ENCODE data around the gene TFPI.
A peak's percentile ranks its signal among the peaks of the same experiment; 100 is the strongest.
"Not testable (repeated sequence)": the region's sequence is repeated elsewhere in the genome, so short reads cannot be mapped to it uniquely, and the experiment has no call there.

Gene TFPI

GRCh38 chr2:187575751-187576067 is 21.5 kb upstream of the TFPI start:
- Histone ChIP-seq H3K4me1 (ENCODE audit: control insufficient read depth, insufficient read depth, low read length, poor library complexity, severe bottlenecking) (peaks cover 24% of the 10 kb centered on the region), H3K9me3 (ENCODE audit: control insufficient read depth, low read length) (peaks cover 5% of the 10 kb centered on the region), H3K36me3 (ENCODE audit: control insufficient read depth, insufficient read depth, low read length) (peaks cover 2% of the 10 kb centered on the region), H3K4me3 (ENCODE audit: extremely low read depth, insufficient read depth, low read length, poor library complexity, severe bottlenecking) (no peak overlapping the region), H3K27ac (ENCODE audit: low read depth, low read length, severe bottlenecking) (peak overlapping the region; percentile 73)
- 50% methylated on average over 1 of the region's 1 CpG; no CpG with 5 or more reads in 1 of the 2 experiments for WGBS, 2 experiments (ENCODE audit: insufficient coverage in 2 of 2)

GRCh38 chr2:187574969-187575750 is 20.9 kb upstream of the TFPI start:
- 36 to 43% methylated on average over 1 of the region's 3 CpGs for WGBS, 2 experiments (ENCODE audit: insufficient coverage in 2 of 2)
- no peak overlapping the region for H3K4me3 ChIP-seq (ENCODE audit: extremely low read depth, insufficient read depth, low read length, poor library complexity, severe bottlenecking)
- H3K27ac ChIP-seq (ENCODE audit: low read depth, low read length, severe bottlenecking), result peak overlapping the region; percentile 73
- H3K4me1 ChIP-seq (ENCODE audit: control insufficient read depth, insufficient read depth, low read length, poor library complexity, severe bottlenecking), result peaks cover 29% of the 10 kb centered on the region
- peaks cover 5% of the 10 kb centered on the region for H3K9me3 ChIP-seq (ENCODE audit: control insufficient read depth, low read length)
- H3K36me3 ChIP-seq (ENCODE audit: control insufficient read depth, insufficient read depth, low read length), result peaks cover 2% of the 10 kb centered on the region

GRCh38 chr2:187573722-187574121 is 19.5 kb upstream of the TFPI start:
- WGBS, 2 experiments (ENCODE audit: insufficient coverage in 2 of 2), result no CpG with 5 or more reads among the region's 2 CpGs
- Histone ChIP-seq H3K4me3 (ENCODE audit: extremely low read depth, insufficient read depth, low read length, poor library complexity, severe bottlenecking) (no peak overlapping the region), H3K36me3 (ENCODE audit: control insufficient read depth, insufficient read depth, low read length) (peaks cover 2% of the 10 kb centered on the region), H3K9me3 (ENCODE audit: control insufficient read depth, low read length) (peaks cover 5% of the 10 kb centered on the region), H3K4me1 (ENCODE audit: control insufficient read depth, insufficient read depth, low read length, poor library complexity, severe bottlenecking) (peaks cover 29% of the 10 kb centered on the region), H3K27ac (ENCODE audit: low read depth, low read length, severe bottlenecking) (no peak overlapping the region)

- H3K4me3 ChIP-seq (ENCODE audit: extremely low read depth, insufficient read depth, low read length, poor library complexity, severe bottlenecking); H3K27ac ChIP-seq (ENCODE audit: low read depth, low read length, severe bottlenecking); H3K9me3 ChIP-seq (ENCODE audit: control insufficient read depth, low read length); H3K36me3 ChIP-seq (ENCODE audit: control insufficient read depth, insufficient read depth, low read length): not testable (repeated sequence)
- peaks cover 26% of the 10 kb centered on the region for H3K4me1 ChIP-seq (ENCODE audit: control insufficient read depth, insufficient read depth, low read length, poor library complexity, severe bottlenecking)
- WGBS, 2 experiments (ENCODE audit: insufficient coverage in 2 of 2), result 96 to 100% methylated on average over 4 of the region's 5 CpGs
These were observed 17.8 kb upstream of the TFPI start for GRCh38 chr2:187571996-187572395.

GRCh38 chr2:187569571-187569970 is 15.3 kb upstream of the TFPI start:
- Histone ChIP-seq H3K36me3 (ENCODE audit: control insufficient read depth, insufficient read depth, low read length) (peaks cover 2% of the 10 kb centered on the region), H3K4me3 (ENCODE audit: extremely low read depth, insufficient read depth, low read length, poor library complexity, severe bottlenecking) (no peak overlapping the region), H3K27ac (ENCODE audit: low read depth, low read length, severe bottlenecking) (no peak overlapping the region), H3K9me3 (ENCODE audit: control insufficient read depth, low read length) (peaks cover 5% of the 10 kb centered on the region), H3K4me1 (ENCODE audit: control insufficient read depth, insufficient read depth, low read length, poor library complexity, severe bottlenecking) (peaks cover 5% of the 10 kb centered on the region)

GRCh38 chr2:187569042-187569441 is 14.8 kb upstream of the TFPI start:
- H3K4me1 ChIP-seq (ENCODE audit: control insufficient read depth, insufficient read depth, low read length, poor library complexity, severe bottlenecking), result peaks cover 5% of the 10 kb centered on the region
- no peak overlapping the region for H3K27ac ChIP-seq (ENCODE audit: low read depth, low read length, severe bottlenecking)
- H3K36me3 ChIP-seq (ENCODE audit: control insufficient read depth, insufficient read depth, low read length), result peaks cover 2% of the 10 kb centered on the region
- peaks cover 5% of the 10 kb centered on the region for H3K9me3 ChIP-seq (ENCODE audit: control insufficient read depth, low read length)
- 100% methylated on average over 1 of the region's 1 CpG; no CpG with 5 or more reads in 1 of the 2 experiments for WGBS, 2 experiments (ENCODE audit: insufficient coverage in 2 of 2)
- H3K4me3 ChIP-seq (ENCODE audit: extremely low read depth, insufficient read depth, low read length, poor library complexity, severe bottlenecking), result no peak overlapping the region

GRCh38 chr2:187567126-187567525 is 12.9 kb upstream of the TFPI start:
- H3K36me3 ChIP-seq (ENCODE audit: control insufficient read depth, insufficient read depth, low read length), result no peaks in the 10 kb centered on the region
- no peak overlapping the region for H3K27ac ChIP-seq (ENCODE audit: low read depth, low read length, severe bottlenecking)
- H3K4me1 ChIP-seq (ENCODE audit: control insufficient read depth, insufficient read depth, low read length, poor library complexity, severe bottlenecking), result peaks cover 5% of the 10 kb centered on the region
- no peaks in the 10 kb centered on the region for H3K9me3 ChIP-seq (ENCODE audit: control insufficient read depth, low read length)
- no peak overlapping the region for H3K4me3 ChIP-seq (ENCODE audit: extremely low read depth, insufficient read depth, low read length, poor library complexity, severe bottlenecking)
- 60% methylated on average over 1 of the region's 1 CpG; no CpG with 5 or more reads in 1 of the 2 experiments for WGBS, 2 experiments (ENCODE audit: insufficient coverage in 2 of 2)

- no peak overlapping the region for H3K4me3 ChIP-seq (ENCODE audit: extremely low read depth, insufficient read depth, low read length, poor library complexity, severe bottlenecking)
- WGBS, 2 experiments (ENCODE audit: insufficient coverage in 2 of 2), result 100% methylated on average over 1 of the region's 1 CpG; no CpG with 5 or more reads in 1 of the 2 experiments
- no peaks in the 10 kb centered on the region for H3K9me3 ChIP-seq (ENCODE audit: control insufficient read depth, low read length)
- H3K4me1 ChIP-seq (ENCODE audit: control insufficient read depth, insufficient read depth, low read length, poor library complexity, severe bottlenecking), result peaks cover 5% of the 10 kb centered on the region
- no peaks in the 10 kb centered on the region for H3K36me3 ChIP-seq (ENCODE audit: control insufficient read depth, insufficient read depth, low read length)
- no peak overlapping the region for H3K27ac ChIP-seq (ENCODE audit: low read depth, low read length, severe bottlenecking)
These were observed 12.5 kb upstream of the TFPI start for GRCh38 chr2:187566712-187567111.

- Histone ChIP-seq H3K9me3 (ENCODE audit: control insufficient read depth, low read length) (no peaks in the 10 kb centered on the region), H3K4me1 (ENCODE audit: control insufficient read depth, insufficient read depth, low read length, poor library complexity, severe bottlenecking) (peaks cover 5% of the 10 kb centered on the region), H3K4me3 (ENCODE audit: extremely low read depth, insufficient read depth, low read length, poor library complexity, severe bottlenecking) (no peak overlapping the region), H3K27ac (ENCODE audit: low read depth, low read length, severe bottlenecking) (no peak overlapping the region), H3K36me3 (ENCODE audit: control insufficient read depth, insufficient read depth, low read length) (no peaks in the 10 kb centered on the region)
These were observed 12.0 kb upstream of the TFPI start for GRCh38 chr2:187566266-187566665.

- WGBS, 2 experiments (ENCODE audit: insufficient coverage in 2 of 2), result 84% methylated on average over 7 of the region's 11 CpGs; no CpG with 5 or more reads in 1 of the 2 experiments
- H3K4me3 ChIP-seq (ENCODE audit: extremely low read depth, insufficient read depth, low read length, poor library complexity, severe bottlenecking); H3K9me3 ChIP-seq (ENCODE audit: control insufficient read depth, low read length); H3K27ac ChIP-seq (ENCODE audit: low read depth, low read length, severe bottlenecking); H3K4me1 ChIP-seq (ENCODE audit: control insufficient read depth, insufficient read depth, low read length, poor library complexity, severe bottlenecking); H3K36me3 ChIP-seq (ENCODE audit: control insufficient read depth, insufficient read depth, low read length): not testable (repeated sequence)
These were observed 11.4 kb upstream of the TFPI start for GRCh38 chr2:187565618-187566017.

- not testable (repeated sequence) for H3K4me3 ChIP-seq (ENCODE audit: extremely low read depth, insufficient read depth, low read length, poor library complexity, severe bottlenecking); H3K36me3 ChIP-seq (ENCODE audit: control insufficient read depth, insufficient read depth, low read length); H3K9me3 ChIP-seq (ENCODE audit: control insufficient read depth, low read length); H3K27ac ChIP-seq (ENCODE audit: low read depth, low read length, severe bottlenecking); H3K4me1 ChIP-seq (ENCODE audit: control insufficient read depth, insufficient read depth, low read length, poor library complexity, severe bottlenecking)
- WGBS, 2 experiments (ENCODE audit: insufficient coverage in 2 of 2), result 87 to 100% methylated on average over 2 to 16 of the region's 31 CpGs
These were observed 2.3 kb upstream of the TFPI start for GRCh38 chr2:187556493-187556892.
